ENCODE results near the gene SH2D2A.

Gene SH2D2A

DNA sequence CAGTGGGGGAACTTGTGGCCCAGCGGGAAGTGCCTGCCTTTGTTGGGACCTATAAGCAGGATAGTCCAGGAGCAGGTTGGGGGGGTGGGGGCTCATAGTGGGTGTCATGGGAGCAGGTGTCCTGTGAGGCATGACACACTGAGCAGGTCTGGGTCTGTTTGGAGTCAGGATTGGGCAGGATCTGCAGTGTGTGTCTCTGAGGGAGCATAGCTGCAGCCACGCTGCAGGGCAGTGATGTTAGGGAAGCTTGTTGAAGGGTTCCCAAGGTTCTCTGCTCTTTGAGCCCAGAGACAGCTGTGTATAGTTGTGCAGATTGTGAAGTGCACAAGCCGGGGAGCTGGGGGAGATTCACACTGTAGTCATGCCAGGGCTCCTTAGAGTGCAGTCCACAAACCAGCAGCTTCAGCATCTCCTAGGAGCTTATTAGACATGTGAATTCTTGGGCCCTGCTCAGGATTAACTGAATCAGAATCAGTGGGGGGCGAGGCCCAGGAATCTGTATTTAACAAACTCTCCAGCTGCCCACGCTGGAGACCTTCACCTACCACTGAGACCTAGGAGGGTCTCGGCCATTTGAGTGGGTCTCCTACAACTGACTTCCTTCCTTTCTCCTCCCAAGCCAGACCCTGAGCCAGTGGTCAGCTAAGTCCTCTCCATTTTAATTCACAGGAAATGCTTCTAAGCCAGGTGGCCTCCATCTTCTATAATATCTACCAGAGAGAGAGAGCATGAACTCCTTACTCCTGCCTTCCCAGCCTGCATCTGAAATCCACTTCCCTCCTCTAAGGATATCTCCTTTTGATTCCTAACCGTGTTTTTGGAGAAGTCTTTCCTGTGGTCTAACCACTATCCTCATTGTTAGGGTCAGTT, 31.2 kb upstream of the SH2D2A start:
- no peak for DNase-seq (ENCODE audit: low read depth in 3 of 3, low spot score in 1 of 3)

DNA sequence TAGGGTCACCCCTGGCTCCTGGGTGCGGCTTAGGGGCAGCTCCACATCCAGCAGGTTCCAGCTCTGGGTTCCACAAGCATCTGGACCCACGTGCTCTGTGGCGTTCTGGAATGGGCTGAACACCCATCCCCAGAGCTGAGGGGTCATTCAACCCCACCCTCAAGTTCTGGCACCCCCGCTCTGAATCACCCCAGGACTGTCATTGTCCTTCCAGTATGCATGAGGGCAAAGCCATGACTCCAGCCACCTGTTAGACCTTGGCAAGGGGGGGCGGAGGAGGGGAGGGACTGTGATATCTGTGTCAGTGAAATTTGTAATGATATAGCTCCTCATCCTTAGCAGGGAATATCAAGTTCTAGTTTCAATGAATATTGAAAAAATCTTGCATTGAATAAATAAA, 30.0 kb upstream of the SH2D2A start:
- DNase-seq (ENCODE audit: low read depth in 3 of 3, low spot score in 1 of 3), result no peak

GRCh38 chr1:156845953-156846545, 29.4 kb upstream of the SH2D2A start:
- no peak for DNase-seq (ENCODE audit: low read depth in 3 of 3, low spot score in 1 of 3)

GRCh38 chr1:156845055-156845952, 28.7 kb upstream of the SH2D2A start:
- no peak for DNase-seq (ENCODE audit: low read depth in 3 of 3, low spot score in 1 of 3)

- DNase-seq (ENCODE audit: low read depth in 3 of 3, low spot score in 1 of 3), result no peak
These were observed 28.0 kb upstream of the SH2D2A start for GRCh38 chr1:156844638-156845037.

DNA sequence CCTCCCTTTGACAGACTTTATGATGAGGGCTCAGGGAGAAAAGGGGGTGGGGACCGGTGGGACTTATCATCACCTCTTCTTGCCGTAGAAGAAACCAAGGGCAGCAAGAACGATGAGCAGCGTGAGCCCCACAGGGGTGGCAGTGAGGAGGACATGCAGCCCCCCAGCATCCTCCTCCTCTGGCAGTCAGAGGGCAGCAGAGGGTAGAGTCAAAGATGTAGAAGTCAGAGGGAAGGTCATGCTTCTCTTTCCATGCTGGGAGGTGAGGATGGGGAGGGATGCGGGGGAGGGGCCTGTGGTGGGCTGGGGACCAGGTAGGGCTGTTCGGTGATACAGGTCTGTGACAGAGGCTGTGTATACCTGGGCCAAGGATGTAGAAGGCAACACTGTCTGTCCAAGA, 27.5 kb upstream of the SH2D2A start:
- no peak for DNase-seq (ENCODE audit: low read depth in 3 of 3, low spot score in 1 of 3)

DNA sequence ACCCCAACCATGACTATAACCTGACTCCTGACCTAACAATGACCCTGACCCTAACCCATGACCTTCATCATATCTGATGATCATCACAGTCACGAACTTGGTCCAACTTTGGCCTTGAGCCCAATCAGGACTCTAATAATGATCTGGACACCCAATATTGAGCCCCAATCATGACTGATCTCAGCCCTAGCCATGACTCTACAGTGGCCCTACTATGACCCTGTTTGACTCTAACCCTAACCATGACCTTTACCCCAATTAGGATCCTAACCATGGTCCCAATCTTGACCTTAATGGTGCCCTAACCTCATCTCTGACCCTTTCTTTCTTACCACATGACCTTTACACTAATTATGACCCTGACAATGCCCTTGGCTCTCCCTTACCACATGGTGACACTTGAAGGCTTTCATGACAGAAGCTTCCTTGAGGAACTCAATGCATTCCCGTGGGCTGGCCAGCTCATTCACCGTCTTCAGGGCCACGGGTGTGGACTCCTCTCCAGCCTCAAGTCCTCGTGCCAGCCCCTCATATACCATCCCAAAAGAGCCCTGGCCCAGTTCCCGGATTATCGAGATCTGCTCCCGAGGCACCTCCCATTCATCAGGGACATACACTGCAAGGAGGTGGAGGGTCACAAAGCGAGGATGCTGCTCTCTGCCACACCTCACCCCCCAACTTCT, 26.1 kb upstream of the SH2D2A start:
- no peak for DNase-seq (ENCODE audit: low read depth in 3 of 3, low spot score in 1 of 3)

GRCh38 chr1:156841295-156841855, 24.7 kb upstream of the SH2D2A start:
- no peak for DNase-seq (ENCODE audit: low read depth in 3 of 3, low spot score in 1 of 3)

- no peak for DNase-seq (ENCODE audit: low read depth in 3 of 3, low spot score in 1 of 3)
These were observed 24.2 kb upstream of the SH2D2A start for GRCh38 chr1:156840898-156841279.

DNA sequence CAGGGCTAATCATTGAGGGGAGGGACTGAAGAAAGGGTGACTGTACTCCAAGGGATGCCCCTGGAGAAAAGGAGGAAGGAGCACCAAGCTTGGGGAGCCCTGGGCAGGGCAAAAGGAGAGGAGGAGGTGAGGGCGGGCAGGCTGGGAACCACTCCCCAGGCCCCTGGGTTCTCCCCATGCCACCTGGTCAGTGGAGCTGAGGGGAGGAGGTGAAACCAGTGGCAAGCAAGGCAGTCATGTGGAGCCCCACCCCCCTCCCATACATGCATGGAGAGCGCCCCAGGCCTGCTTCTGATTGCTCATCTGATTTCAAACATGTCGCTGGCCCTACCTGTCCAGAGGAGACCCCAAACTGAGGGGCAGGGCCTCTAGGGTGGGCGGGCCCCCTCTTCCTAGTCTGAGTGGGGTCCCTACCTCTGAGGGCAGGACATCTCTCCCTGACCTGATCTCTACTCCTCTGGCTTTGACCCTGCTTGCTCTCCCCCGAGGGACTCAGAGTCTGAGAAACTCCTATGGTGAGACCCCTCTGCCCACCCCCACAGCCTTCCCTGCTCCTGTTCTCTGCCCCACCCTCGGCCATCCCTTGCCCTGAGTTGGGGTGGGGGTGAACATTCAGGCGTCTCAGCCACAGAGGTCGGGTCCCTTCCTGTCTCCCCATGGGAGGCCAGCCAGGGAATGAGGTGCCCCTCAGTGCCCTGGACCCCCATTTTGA, 23.7 kb upstream of the SH2D2A start:
- no peak for DNase-seq (ENCODE audit: low read depth in 3 of 3, low spot score in 1 of 3)

- DNase-seq (ENCODE audit: low read depth in 3 of 3, low spot score in 1 of 3), result no peak
These were observed 22.9 kb upstream of the SH2D2A start for GRCh38 chr1:156839426-156840109.

DNA sequence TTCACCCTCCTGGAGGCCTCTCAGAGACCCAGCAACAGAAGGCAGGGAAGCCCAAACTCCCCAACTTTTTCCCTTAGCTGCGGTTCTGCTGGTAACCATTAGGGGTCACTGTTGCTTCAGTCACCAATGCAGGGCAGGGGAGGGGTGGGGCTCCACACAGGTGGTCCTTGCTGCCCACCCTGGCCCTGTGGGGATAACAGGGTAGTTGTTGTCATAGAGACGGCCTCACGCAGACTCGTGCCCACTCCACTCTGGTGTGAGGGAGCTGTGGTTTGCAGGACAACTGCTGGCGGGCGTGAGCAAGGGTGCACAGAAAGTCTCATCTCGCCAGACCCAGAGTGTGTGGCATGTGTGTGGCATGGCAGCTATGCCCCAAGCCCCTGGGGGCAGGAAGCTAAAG, 22.3 kb upstream of the SH2D2A start:
- DNase-seq (ENCODE audit: low read depth in 3 of 3, low spot score in 1 of 3), result no peak

- DNase-seq (ENCODE audit: low read depth in 3 of 3, low spot score in 1 of 3), result no peak
These were observed 20.2 kb upstream of the SH2D2A start for GRCh38 chr1:156836892-156837291.

DNA sequence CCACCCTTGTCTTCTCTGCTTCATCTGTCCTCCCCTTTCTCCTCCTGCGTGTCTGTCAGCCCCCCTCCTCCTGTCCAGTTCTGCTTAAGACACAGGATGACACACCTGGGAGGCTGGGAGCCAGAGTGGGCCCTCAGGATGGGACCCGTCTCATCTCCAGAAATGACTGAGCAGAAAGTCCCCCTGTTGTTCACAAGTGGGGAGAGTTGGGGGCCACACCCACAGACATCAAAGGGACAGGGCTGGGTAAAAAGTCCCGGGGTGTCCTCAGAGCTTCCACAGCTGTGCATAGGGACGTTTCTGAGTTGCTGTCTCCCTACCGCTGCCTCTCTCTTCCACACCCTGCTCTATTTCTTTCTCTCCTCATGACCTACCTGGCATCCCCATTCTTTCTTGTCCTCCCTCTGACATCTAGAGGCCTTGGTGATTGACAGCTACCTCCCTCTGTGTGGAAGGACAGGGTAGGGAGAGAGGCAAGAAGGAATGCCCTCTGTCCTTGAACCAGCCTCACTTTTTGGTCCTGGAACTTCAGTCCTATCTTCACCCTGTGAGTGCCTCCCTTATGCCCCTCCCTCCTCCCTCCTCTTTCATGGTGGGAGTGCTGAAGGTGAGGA, 19.5 kb upstream of the SH2D2A start:
- no peak for DNase-seq (ENCODE audit: low read depth in 3 of 3, low spot score in 1 of 3)

DNA sequence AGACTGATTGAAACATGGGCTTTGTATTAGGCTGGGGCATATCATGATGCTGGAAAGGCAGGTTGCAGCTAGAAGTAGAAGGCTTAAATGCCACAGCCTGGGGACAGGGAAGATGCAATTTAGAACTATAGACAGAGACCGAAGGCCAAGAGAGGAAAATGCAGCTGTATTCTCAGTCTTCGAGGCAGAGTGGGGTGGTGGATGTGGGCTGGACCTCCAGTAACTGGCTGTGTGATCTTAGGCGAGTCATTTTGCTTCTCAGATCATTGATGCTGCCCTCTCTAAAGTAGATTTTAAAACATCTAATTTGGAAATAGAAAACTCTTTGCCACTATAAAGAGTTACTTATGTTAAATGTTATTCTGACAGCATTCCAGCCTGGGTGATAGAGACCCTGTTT, 17.7 kb upstream of the SH2D2A start:
- no peak for DNase-seq (ENCODE audit: low read depth in 3 of 3, low spot score in 1 of 3)

DNA sequence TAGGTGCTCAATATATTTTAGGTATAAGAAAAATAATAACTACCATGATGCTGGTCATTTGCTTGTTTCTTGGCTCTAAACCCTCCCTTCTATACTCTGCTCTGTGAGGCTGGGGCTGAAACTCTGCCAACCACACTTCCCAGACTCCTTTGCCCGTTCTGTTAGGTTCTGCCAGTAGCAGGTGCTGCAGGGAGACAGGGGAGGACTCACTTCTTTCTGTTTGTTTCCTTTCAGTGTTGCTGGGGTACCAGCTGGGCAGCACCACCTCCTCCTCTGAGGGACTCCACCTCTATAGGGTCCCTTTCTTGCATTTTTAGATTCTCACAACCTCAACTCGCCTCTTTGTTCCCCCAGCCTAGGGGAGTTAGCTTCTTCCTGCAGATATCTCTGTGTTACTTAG, 17.0 kb upstream of the SH2D2A start:
- no peak for DNase-seq (ENCODE audit: low read depth in 3 of 3, low spot score in 1 of 3)

GRCh38 chr1:156832434-156832833, 15.8 kb upstream of the SH2D2A start:
- no peak for DNase-seq (ENCODE audit: low read depth in 3 of 3, low spot score in 1 of 3)

DNA sequence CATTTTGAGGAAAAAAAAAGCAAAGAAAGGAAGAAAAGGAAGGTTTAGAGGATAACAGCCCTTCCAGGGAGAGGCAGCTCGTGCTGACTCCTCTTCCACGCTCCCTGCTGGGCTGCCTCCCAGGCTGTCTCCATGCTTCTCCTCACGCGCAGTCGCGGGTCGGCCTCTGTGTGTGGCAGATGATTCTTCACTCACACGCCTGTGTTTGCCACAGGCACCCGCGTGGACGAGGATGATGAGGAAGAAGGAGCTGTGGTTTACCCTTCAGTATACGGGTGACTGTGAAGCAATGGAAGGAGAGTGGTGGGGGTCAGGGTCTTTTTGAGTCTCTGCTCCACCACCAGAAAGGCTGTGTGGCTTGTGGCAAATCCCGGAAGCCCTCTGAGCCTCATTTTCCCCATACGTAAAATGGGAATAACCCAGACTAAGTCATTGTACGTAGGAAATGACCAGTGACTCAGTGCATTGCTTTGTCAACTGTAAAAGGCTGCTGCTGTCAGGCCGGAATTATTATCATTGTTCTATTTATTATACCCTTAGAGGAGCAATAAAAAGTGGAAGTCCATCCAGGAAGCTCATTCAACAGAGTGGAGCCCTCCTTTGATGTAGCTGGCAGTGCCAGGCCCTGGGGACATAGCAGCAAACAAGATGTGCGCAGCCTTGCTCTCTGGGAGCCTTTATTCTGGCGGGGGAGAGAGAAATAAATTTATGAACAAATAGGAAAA, 11.9 kb upstream of the SH2D2A start:
- DNase-seq (ENCODE audit: low read depth in 3 of 3, low spot score in 1 of 3), result no peak

DNA sequence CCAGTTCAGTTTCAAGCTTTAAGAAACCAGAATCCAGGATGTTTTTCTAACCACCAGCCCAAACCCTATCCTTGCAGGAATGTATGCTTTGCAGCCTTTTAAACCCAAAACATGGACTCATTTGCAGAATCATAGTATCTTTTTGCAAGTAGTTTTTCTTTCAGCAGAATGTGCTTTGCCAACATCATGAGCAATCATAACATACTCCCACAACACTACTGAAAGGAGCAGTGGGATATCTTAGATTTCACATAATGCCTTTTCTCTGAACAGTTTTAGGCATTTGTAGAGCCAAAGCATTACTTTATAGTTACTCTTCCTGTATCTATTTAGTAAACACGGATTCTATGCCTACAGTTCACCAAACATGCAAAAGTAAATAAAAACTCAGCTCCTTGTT, 10.0 kb upstream of the SH2D2A start:
- DNase-seq (ENCODE audit: low read depth in 3 of 3, low spot score in 1 of 3), result no peak
